HFFc6 (cell line): ENCODE measurements around the gene CLDN8. TPM values are rescaled to one million over a fixed set of nuclear protein-coding genes. Genes with fewer than 3 reads are reported as not detected.

Experiments used
- DNase-seq: peaks from one replicate; pipeline ENCODE4 v3.0.0-alpha.2; 2018
- H3K27ac Mint-ChIP-seq: 2 replicates; pipeline ENCODE4 v1.8.0; 2020; ENCODE audit warnings: mild to moderate bottlenecking, mixed read lengths
- H3K27me3 Mint-ChIP-seq: 2 replicates; pipeline ENCODE4 v1.8.0; 2021; ENCODE audit warnings: mild to moderate bottlenecking, moderate library complexity, mixed read lengths; ENCODE audit not compliant: insufficient read depth
- H3K36me3 Mint-ChIP-seq: 2 replicates; pipeline ENCODE4 v1.8.0; 2021; ENCODE audit warnings: low read depth, mixed read lengths
- H3K4me1 Mint-ChIP-seq: 2 replicates; pipeline ENCODE4 v1.8.0; 2020; ENCODE audit warnings: low read depth, mixed read lengths
- H3K4me3 Mint-ChIP-seq: 2 replicates; pipeline ENCODE4 v1.8.0; 2020; ENCODE audit warnings: mild to moderate bottlenecking, moderate library complexity, mixed read lengths
- H3K9me3 Mint-ChIP-seq: 2 replicates; pipeline ENCODE4 v1.8.0; 2020; ENCODE audit warnings: mild to moderate bottlenecking, mixed read lengths
- CTCF ChIP-seq: fragments of 200-600 bp; sonication (generic); IDR thresholded peaks from 2 replicates; pipeline ENCODE4 v1.5.0; 2021; ENCODE audit warnings: antibody characterized with exemption, mild to moderate bottlenecking
- total RNA-seq, 6 experiments: library from RNA; stranded (reverse); fragmentation: NEBNext Ultra II Directional; extraction: Animal tissue kit (Norgen Biotek cat#: 25700); gene quantifications; 2 replicates in 1 of 6; 3 replicates in 5 of 6; pipeline ENCODE4 v1.2.3, GENCODE V29; 2021

CLDN8 gene
- total RNA-seq, 6 experiments from 2014 or later: not detected

GRCh38 chr21:30206551-30207251, 9.2 kb downstream of the CLDN8 start:
- peaks cover 9% of the 10 kb centered on the region for H3K36me3 Mint-ChIP-seq
- TF ChIP-seq CTCF: no peak
- H3K27ac Mint-ChIP-seq: no peak overlapping the region
- peaks cover 54% of the 10 kb centered on the region for H3K9me3 Mint-ChIP-seq
- H3K4me3 Mint-ChIP-seq: no peak overlapping the region
- H3K27me3 Mint-ChIP-seq: no peaks in the 10 kb centered on the region
- no peak for DNase-seq
- no peaks in the 10 kb centered on the region for H3K4me1 Mint-ChIP-seq

- Mint-ChIP-seq H3K27ac (no peak overlapping the region), H3K9me3 (peaks cover 63% of the 10 kb centered on the region), H3K27me3 (no peaks in the 10 kb centered on the region), H3K4me3 (no peak overlapping the region), H3K4me1 (no peaks in the 10 kb centered on the region), H3K36me3 (0 out of 2 replicates have a peak, but pooled peaks cover 4% of the 10 kb centered on the region)
- no peak for TF ChIP-seq CTCF
- no peak for DNase-seq
Measured at GRCh38 chr21:30200000-30200399, 15.9 kb downstream of the CLDN8 start.

GRCh38 chr21:30194701-30195299, 21.1 kb downstream of the CLDN8 start:
- Mint-ChIP-seq H3K27ac (no peak overlapping the region), H3K4me1 (no peaks in the 10 kb centered on the region), H3K36me3 (peaks cover 6% of the 10 kb centered on the region; the same call in 1 of the 2 replicates), H3K4me3 (no peak overlapping the region), H3K27me3 (no peaks in the 10 kb centered on the region), H3K9me3 (peaks cover 58% of the 10 kb centered on the region)
- TF ChIP-seq CTCF: peak; percentile 32; the same call in 1 of the 2 replicates
- no peak for DNase-seq

- Mint-ChIP-seq H3K36me3 (peaks cover 6% of the 10 kb centered on the region; the same call in 1 of the 2 replicates), H3K9me3 (peaks cover 45% of the 10 kb centered on the region), H3K4me3 (no peak overlapping the region), H3K27me3 (no peaks in the 10 kb centered on the region), H3K27ac (no peak overlapping the region), H3K4me1 (no peaks in the 10 kb centered on the region)
- no peak for TF ChIP-seq CTCF
- DNase-seq: no peak
Measured at GRCh38 chr21:30193201-30193600, 22.7 kb downstream of the CLDN8 start.

GRCh38 chr21:30190554-30190953, 25.3 kb downstream of the CLDN8 start:
- Mint-ChIP-seq H3K27me3 (no peaks in the 10 kb centered on the region), H3K36me3 (peaks cover 6% of the 10 kb centered on the region; the same call in 1 of the 2 replicates), H3K4me3 (no peak overlapping the region), H3K27ac (no peak overlapping the region), H3K4me1 (no peaks in the 10 kb centered on the region), H3K9me3 (peaks cover 41% of the 10 kb centered on the region)
- DNase-seq: no peak
- TF ChIP-seq CTCF: no peak
